OCI-LY7 (cell line): ENCODE measurements around the gene SEC14L2. TPM values are rescaled to one million over a fixed set of nuclear protein-coding genes. Genes with fewer than 3 reads are reported as not detected.

Experiments used
- BruUV-seq: library from RNA; stranded (reverse); fragments of 400-500 nt; replicated peaks from 2 replicates; lab custom pipeline; 2021; lab: Mats Ljungman, UMichigan
- CTCF ChIA-PET: fragments of 300-600 bp; sonication (Branson Sonifier 250); formaldehyde crosslinking; loops from one replicate; lab custom pipeline; 2022; ENCODE audit warnings: antibody characterized with exemption; ENCODE audit not compliant: unreplicated experiment; lab: Charles Lee
- POLR2A ChIA-PET: fragments of 300-600 bp; sonication (Branson Sonifier 250); formaldehyde crosslinking; loops from one replicate; lab custom pipeline; 2022; ENCODE audit warnings: antibody characterized with exemption; lab: Charles Lee
- DNase-seq: peaks from one replicate; pipeline ENCODE4 v3.0.0-alpha.2; 2015; ENCODE audit warnings: low spot score
- H2AFZ ChIP-seq: fragments of 200-600 bp; sonication (generic), shearing (Covaris generic); 2 replicates; pipeline ENCODE4 v1.6.1; 2014; ENCODE audit warnings: mild to moderate bottlenecking, antibody characterized with exemption, low read length, moderate library complexity
- H3K27ac ChIP-seq: fragments of 200-600 bp; sonication (generic); 2 replicates; pipeline ENCODE4 v1.5.1; 2014; ENCODE audit warnings: mixed run types, low read depth, mild to moderate bottlenecking, moderate library complexity, low read length, inconsistent platforms; ENCODE audit not compliant: poor library complexity, severe bottlenecking
- H3K36me3 ChIP-seq: fragments of 200-600 bp; sonication (generic); 2 replicates; pipeline ENCODE4 v1.6.1; 2014; ENCODE audit warnings: mild to moderate bottlenecking, antibody characterized with exemption, low read length, moderate library complexity, mixed read lengths; ENCODE audit not compliant: insufficient read depth
- H3K4me1 ChIP-seq: fragments of 200-600 bp; sonication (generic); 2 replicates; pipeline ENCODE4 v1.5.1; 2014; ENCODE audit warnings: mild to moderate bottlenecking, low read length; ENCODE audit not compliant: insufficient read depth, poor library complexity, severe bottlenecking
- H3K4me2 ChIP-seq: fragments of 200-600 bp; sonication (generic); 2 replicates; pipeline ENCODE4 v1.6.1; 2014; ENCODE audit warnings: mild to moderate bottlenecking, low read length
- H3K4me3 ChIP-seq: fragments of 200-600 bp; sonication (generic); 2 replicates; pipeline ENCODE4 v1.5.1; 2014; ENCODE audit warnings: mild to moderate bottlenecking, low read depth, low read length; ENCODE audit not compliant: poor library complexity, severe bottlenecking
- H3K79me2 ChIP-seq: fragments of 200-600 bp; sonication (generic); 2 replicates; pipeline ENCODE4 v1.6.1; 2016; ENCODE audit warnings: low read depth, mild to moderate bottlenecking, low read length, moderate library complexity, mixed read lengths; ENCODE audit not compliant: insufficient read depth
- H3K9me2 ChIP-seq: fragments of 200-600 bp; sonication (generic); 2 replicates; pipeline ENCODE4 v1.6.1; 2016; ENCODE audit warnings: mild to moderate bottlenecking, low read length, mixed read lengths; ENCODE audit not compliant: insufficient read depth
- H3K9me3 ChIP-seq: fragments of 200-600 bp; sonication (generic); 2 replicates; pipeline ENCODE4 v1.6.1; 2014; ENCODE audit warnings: mild to moderate bottlenecking, mixed run types, low read length, mixed read lengths
- H4K20me1 ChIP-seq: fragments of 200-600 bp; sonication (generic); 2 replicates; pipeline ENCODE4 v1.6.1; 2014; ENCODE audit warnings: mild to moderate bottlenecking, antibody characterized with exemption, low read length, moderate library complexity, mixed read lengths; ENCODE audit not compliant: insufficient read depth
- CTCF ChIP-seq: fragments of 200-600 bp; sonication (generic); conservative IDR thresholded peaks from 2 replicates; pipeline ENCODE4 v1.5.1; 2014; ENCODE audit warnings: mild to moderate bottlenecking, antibody characterized with exemption, low read length, moderate library complexity, mixed read lengths
- EZH2phosphoT487 ChIP-seq: fragments of 200-600 bp; sonication (generic); IDR thresholded peaks from 2 replicates; pipeline ENCODE4 v1.6.1; 2018; ENCODE audit warnings: low read depth, borderline replicate concordance, mild to moderate bottlenecking, mixed run types, antibody characterized with exemption, low read length, moderate library complexity, mixed read lengths
- intact Hi-C: fragments of 100-400 bp; cut with micrococcal nuclease; formaldehyde crosslinking; loops from one replicate; pipeline ENCODE4 v1.10.0; 2022; ENCODE audit not compliant: unreplicated experiment
- total RNA-seq, 2 experiments: library from RNA; depleted of rRNA in 1 of 2; stranded (reverse); fragments of >200 nt in 1 of 2; shearing (Covaris generic) in 1 of 2; gene quantifications; 2 replicates each; pipeline ENCODE4 v1.2.3, GENCODE V29; 2014 to 2022

SEC14L2 gene
- total RNA-seq, 2 experiments from 2014 or later, result 0.11 to 0.22 TPM

DNA sequence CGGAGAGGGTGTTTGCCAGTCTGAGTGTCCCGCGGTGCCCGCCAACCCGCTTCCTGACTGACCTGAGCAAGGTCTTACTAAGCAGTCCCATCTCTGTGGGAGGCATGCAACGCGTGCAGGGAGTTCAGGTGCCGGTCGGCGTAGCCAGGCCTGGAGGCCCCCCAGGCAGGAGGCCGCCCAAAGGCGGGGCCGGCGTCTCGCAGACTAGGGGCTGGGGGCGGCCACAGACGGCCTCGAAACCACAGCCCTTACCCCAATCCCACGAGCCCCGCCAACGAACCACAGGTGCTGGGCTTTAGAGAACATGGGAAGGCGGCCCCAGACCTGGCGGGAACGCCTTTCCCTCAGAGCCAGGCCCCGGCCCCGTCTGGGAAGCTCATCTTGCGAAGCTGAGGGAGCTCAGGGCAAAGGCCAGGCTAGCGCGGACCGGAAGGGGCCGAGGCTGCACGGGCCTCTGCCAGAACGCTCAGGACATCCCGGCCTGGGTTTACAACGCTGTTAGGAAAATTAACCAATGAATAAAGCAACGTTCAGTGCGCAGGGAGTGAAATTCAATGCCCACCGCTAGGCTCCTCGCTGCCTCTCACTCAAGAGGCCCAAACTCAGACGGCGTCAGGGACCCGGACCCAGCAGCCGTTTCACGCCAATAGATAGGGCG lies 26.6 kb downstream of the SEC14L2 start:
- Histone ChIP-seq H4K20me1 (no peaks in the 10 kb centered on the region), H3K27ac (peak overlapping the region; percentile 75), H3K36me3 (peaks cover 40% of the 10 kb centered on the region), H3K4me1 (peaks cover 35% of the 10 kb centered on the region), H3K4me2 (peak overlapping the region; percentile 87), H2AFZ (peak overlapping the region; percentile 67), H3K4me3 (peak overlapping the region; percentile 93), H3K79me2 (peaks cover 45% of the 10 kb centered on the region; the same call in 1 of the 2 replicates), H3K9me2 (no peaks in the 10 kb centered on the region), H3K9me3 (no peaks in the 10 kb centered on the region)
- intact Hi-C loops, result loop anchor here (1.0 to 10.0 kb wide), 4 partner anchors 32 to 1159 kb away; partner anchors contain the start of genes AP1B1, EWSR1, RHBDD3 and UQCR10
- TF ChIP-seq CTCF, result 0 out of 2 replicates have a peak, but pooled peaks have one; percentile 27
- TF ChIP-seq EZH2phosphoT487, result no peak
- peak; percentile 43 for DNase-seq
- CTCF ChIA-PET, result interaction anchor here (0.6 to 2.1 kb wide), 6 partner anchors 9 to 868 kb away, joined by 3 to 6 read pairs (median 5); partner anchors contain the start of gene PIK3IP1
- BruUV-seq, result no TSS peak
- POLR2A ChIA-PET, result interaction anchor here (0.6 to 5.5 kb wide), 12 partner anchors 11 to 367 kb away, joined by 3 to 48 read pairs (median 4); partner anchors contain the start of gene SEC14L2

DNA sequence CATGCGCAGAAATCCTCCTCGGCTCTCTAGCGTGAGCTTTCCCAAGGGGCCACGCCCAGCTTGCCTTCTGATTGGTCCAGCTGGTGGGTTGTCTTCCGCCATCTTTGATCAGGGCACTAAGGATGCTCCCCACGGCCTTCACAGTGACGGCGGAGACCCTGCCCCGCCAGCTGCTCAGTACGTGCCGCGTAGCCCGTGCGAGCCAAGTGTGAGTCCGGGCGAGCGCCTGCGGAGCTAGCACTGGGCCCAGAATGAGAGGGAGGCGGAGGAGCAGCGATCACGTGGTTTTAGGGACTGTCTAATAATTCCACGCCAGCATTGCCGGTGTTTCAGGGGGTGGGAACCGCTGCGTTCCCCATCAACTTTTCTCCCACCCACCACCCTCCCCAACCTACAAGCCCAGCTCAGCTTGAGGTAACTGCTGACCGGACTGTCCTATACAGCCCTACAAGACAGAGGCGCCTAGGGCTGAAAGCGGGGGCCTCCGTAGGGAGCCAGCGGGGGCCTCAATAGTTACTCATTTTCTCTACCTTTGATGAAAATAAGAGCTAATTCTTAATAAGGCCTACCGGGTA lies 27.2 kb downstream of the SEC14L2 start:
- no TSS peak for BruUV-seq
- H3K4me1 ChIP-seq, result peaks cover 35% of the 10 kb centered on the region
- intact Hi-C loops, result loop anchor here (1.0 to 10.0 kb wide), 5 partner anchors 33 to 1159 kb away; partner anchors contain the start of genes AP1B1, EWSR1, RHBDD3 and UQCR10
- DNase-seq, result peak; percentile 100
- H3K4me2 ChIP-seq, result peak overlapping the region; percentile 99
- H2AFZ ChIP-seq, result peak overlapping the region; percentile 85
- no peaks in the 10 kb centered on the region for H3K9me2 ChIP-seq
- no peaks in the 10 kb centered on the region for H3K9me3 ChIP-seq
- peaks cover 45% of the 10 kb centered on the region; the same call in 1 of the 2 replicates for H3K79me2 ChIP-seq
- H4K20me1 ChIP-seq, result no peaks in the 10 kb centered on the region
- peaks cover 40% of the 10 kb centered on the region for H3K36me3 ChIP-seq
- POLR2A ChIA-PET, result interaction anchor here (0.6 to 5.5 kb wide), 13 partner anchors 11 to 184 kb away, joined by 3 to 48 read pairs (median 4); partner anchors contain the start of gene SEC14L2
- H3K4me3 ChIP-seq, result peak overlapping the region; percentile 93
- peak overlapping the region; percentile 75 for H3K27ac ChIP-seq
- TF ChIP-seq EZH2phosphoT487, result no peak
- no peak for TF ChIP-seq CTCF
- CTCF ChIA-PET, result interaction anchor here (0.6 to 2.1 kb wide), 8 partner anchors 9 to 868 kb away, joined by 3 to 6 read pairs (median 5); partner anchors contain the start of gene PIK3IP1
